Hepatocyte (in vitro differentiated cells): ENCODE measurements around the gene TAL1. TPM values are rescaled to one million over a fixed set of nuclear protein-coding genes. Genes with fewer than 3 reads are reported as not detected.

Source experiments
- DNase-seq: peaks from one replicate; pipeline ENCODE4 v3.0.0-alpha.2; 2016; ENCODE audit warnings: low spot score
- H2AFZ ChIP-seq: fragments of 200-600 bp; sonication (generic); 2 replicates; pipeline ENCODE4 v1.6.0; 2016; ENCODE audit warnings: antibody characterized with exemption, mild to moderate bottlenecking
- H3K27ac ChIP-seq: fragments of 200-600 bp; sonication (generic); 2 replicates; pipeline ENCODE4 v1.5.1; 2016; ENCODE audit warnings: mild to moderate bottlenecking
- H3K27me3 ChIP-seq: fragments of 200-600 bp; sonication (generic); 2 replicates; pipeline ENCODE4 v1.6.1; 2016
- H3K36me3 ChIP-seq: fragments of 200-600 bp; sonication (generic); replicated peaks from 2 replicates; pipeline ENCODE4 v1.5.1; 2016; ENCODE audit warnings: low read depth; ENCODE audit not compliant: insufficient read depth
- H3K4me1 ChIP-seq: fragments of 200-600 bp; sonication (generic); 2 replicates; pipeline ENCODE4 v1.5.1; 2016; ENCODE audit warnings: mild to moderate bottlenecking, moderate library complexity; ENCODE audit not compliant: insufficient read depth
- H3K4me2 ChIP-seq: fragments of 200-600 bp; sonication (generic); 2 replicates; pipeline ENCODE4 v1.6.0; 2016
- H3K4me3 ChIP-seq: fragments of 200-600 bp; sonication (generic); 2 replicates; pipeline ENCODE4 v1.5.1; 2016; ENCODE audit warnings: mild to moderate bottlenecking
- H3K79me2 ChIP-seq: fragments of 200-600 bp; sonication (generic); 2 replicates; pipeline ENCODE4 v1.6.0; 2017; ENCODE audit warnings: mild to moderate bottlenecking
- H3K9me2 ChIP-seq: fragments of 200-600 bp; sonication (generic); replicated peaks from 2 replicates; pipeline ENCODE4 v1.6.0; 2017; ENCODE audit warnings: mild to moderate bottlenecking; ENCODE audit not compliant: insufficient read depth
- H3K9me3 ChIP-seq: fragments of 200-600 bp; sonication (generic); 2 replicates; pipeline ENCODE4 v1.5.1; 2016; ENCODE audit warnings: low read depth, mild to moderate bottlenecking
- H4K20me1 ChIP-seq: fragments of 200-600 bp; sonication (generic); 2 replicates; pipeline ENCODE4 v1.6.0; 2016; ENCODE audit warnings: mild to moderate bottlenecking; ENCODE audit not compliant: insufficient read depth, poor library complexity, severe bottlenecking
- EZH2 ChIP-seq: fragments of 200-600 bp; sonication (generic); IDR thresholded peaks from 2 replicates; pipeline ENCODE4 v1.6.1; 2016; ENCODE audit warnings: antibody characterized with exemption, mild to moderate bottlenecking, borderline replicate concordance
- EZH2phosphoT487 ChIP-seq: fragments of 200-600 bp; sonication (generic); IDR thresholded peaks from one replicate; pipeline ENCODE4 v1.6.1; 2018; ENCODE audit warnings: antibody characterized with exemption, mild to moderate bottlenecking, low read depth, moderate library complexity; ENCODE audit not compliant: unreplicated experiment, severe bottlenecking
- WGBS: methylation state at CpG from one replicate; pipeline ENCODE4 v1.1.6; 2016; ENCODE audit warnings: low lambda C conversion rate; ENCODE audit errors: missing lambda C conversion rate; 5-methylcytosine and 5-hydroxymethylcytosine counted together
- polyA plus RNA-seq: library from polyadenylated mRNA; unstranded; fragments of >200 nt; fragmentation: Nextera tagmentation; extraction: Ambion mirVana; gene quantifications from 2 replicates; pipeline ENCODE4 v1.2.1, GENCODE V29; 2016
- total RNA-seq: library from RNA; depleted of rRNA; stranded (reverse); fragments of >200 nt; gene quantifications from 2 replicates; pipeline ENCODE4 v1.2.3, GENCODE V29; 2014
- TF ChIP-seq, protein P1 (sequence below): fragments of 200-600 bp; sonication (generic); IDR thresholded peaks from 2 replicates; pipeline ENCODE4 v1.5.1; 2016; ENCODE audit warnings: antibody characterized with exemption, mild to moderate bottlenecking; ENCODE audit not compliant: poor library complexity

TAL1 gene
- total and polyA plus RNA-seq, 2 experiments from 2014 or later: 0.13 TPM; not detected in 1

DNA sequence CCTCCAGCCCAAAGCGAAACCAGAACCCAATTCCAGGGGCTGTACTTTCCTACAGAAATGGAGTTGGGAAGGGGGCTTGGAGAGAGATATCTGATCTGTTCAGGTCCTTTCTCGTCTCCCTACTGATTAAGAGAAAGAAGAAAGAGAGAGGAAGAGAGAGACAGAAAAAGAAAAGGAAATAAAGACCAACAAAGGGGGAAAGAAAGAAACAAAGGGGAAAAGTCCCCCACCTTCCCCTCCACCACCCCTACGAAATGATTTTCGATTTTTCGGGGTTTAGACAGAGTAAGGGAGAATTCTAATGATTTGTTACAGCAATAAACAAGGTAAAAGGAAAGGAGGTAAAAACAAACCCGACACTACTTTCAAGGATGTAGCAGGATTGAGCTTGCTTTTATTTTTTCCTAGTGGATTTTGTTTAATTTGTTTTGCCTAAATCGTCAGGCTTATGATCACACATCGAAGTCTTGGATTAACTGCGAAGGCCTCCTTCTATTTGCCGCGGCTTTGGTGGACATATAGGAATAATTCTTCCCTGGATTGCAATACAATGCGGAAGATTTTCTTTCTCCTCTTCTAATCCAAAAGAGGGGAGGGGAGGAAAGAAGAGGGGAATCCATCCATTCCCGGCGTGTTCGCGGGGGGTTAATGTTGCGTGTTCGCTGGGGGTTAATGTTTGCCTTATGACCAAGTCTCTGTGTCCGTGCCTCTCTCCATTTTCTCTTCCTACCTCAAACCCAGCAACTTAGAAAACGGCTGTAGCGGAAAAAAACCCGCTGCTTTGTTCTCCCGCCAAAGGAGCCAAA, 1.9 kb downstream of the TAL1 start:
- no peak for DNase-seq
- no peak overlapping the region for H3K27ac ChIP-seq
- TF ChIP-seq, protein P1, sequence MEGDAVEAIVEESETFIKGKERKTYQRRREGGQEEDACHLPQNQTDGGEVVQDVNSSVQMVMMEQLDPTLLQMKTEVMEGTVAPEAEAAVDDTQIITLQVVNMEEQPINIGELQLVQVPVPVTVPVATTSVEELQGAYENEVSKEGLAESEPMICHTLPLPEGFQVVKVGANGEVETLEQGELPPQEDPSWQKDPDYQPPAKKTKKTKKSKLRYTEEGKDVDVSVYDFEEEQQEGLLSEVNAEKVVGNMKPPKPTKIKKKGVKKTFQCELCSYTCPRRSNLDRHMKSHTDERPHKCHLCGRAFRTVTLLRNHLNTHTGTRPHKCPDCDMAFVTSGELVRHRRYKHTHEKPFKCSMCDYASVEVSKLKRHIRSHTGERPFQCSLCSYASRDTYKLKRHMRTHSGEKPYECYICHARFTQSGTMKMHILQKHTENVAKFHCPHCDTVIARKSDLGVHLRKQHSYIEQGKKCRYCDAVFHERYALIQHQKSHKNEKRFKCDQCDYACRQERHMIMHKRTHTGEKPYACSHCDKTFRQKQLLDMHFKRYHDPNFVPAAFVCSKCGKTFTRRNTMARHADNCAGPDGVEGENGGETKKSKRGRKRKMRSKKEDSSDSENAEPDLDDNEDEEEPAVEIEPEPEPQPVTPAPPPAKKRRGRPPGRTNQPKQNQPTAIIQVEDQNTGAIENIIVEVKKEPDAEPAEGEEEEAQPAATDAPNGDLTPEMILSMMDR: no peak
- TF ChIP-seq EZH2 (peak; percentile 98), EZH2phosphoT487 (peak; percentile 90)
- no peak overlapping the region for H3K4me3 ChIP-seq
- H3K9me3 ChIP-seq: no peaks in the 10 kb centered on the region
- H3K9me2 ChIP-seq: no peaks in the 10 kb centered on the region
- peaks cover 14% of the 10 kb centered on the region for H3K4me1 ChIP-seq
- no peaks in the 10 kb centered on the region for H4K20me1 ChIP-seq
- no peaks in the 10 kb centered on the region for H3K79me2 ChIP-seq
- H3K4me2 ChIP-seq: peak overlapping the region; percentile 29
- H2AFZ ChIP-seq: peak overlapping the region; percentile 1
- WGBS: 6% methylated on average over 23 of the region's 23 CpGs
- peaks cover 97% of the 10 kb centered on the region for H3K27me3 ChIP-seq
- H3K36me3 ChIP-seq: no peaks in the 10 kb centered on the region

DNA sequence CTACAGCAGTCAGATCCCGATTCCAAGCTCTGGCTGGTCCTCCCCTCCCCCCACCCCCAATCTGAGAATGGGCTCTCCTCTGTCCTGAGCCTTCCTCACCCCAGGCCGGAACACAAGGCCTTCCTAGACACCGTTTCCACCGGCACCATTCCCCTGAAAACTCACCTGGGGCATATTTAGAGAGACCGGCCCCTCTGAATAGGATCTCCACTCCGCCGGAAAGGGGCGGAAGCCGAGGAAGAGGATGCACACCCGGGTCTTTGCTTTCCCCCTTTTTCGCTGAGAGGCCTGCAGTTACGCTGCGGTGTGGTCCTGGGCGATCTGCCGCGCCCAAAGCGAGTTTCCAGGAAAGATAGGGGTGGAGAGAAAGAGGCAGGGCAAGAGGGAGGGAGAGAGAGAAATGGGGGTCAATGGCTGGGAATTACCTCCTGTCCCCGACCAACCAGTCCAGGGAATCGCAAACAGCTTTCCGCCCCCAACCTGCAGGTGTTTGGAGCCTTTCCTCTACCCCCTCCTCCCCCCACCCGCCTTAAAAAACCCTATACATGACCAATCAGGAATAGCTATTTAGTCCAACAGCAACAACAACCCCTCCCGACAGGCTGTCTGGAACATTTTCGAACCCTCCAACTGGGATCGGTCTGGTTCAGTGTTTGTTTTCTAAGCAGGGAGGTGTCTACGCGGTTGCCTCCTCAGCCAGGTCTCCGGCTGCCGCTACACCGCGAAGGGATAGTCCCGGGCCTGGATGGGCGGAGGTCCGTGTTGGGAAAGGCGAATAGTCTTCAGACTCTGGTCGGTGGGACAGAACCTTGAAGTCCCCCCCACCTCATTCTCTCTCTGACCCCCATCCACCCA, 2.8 kb downstream of the TAL1 start:
- TF ChIP-seq EZH2 (no peak), EZH2phosphoT487 (no peak)
- TF ChIP-seq, protein P1: no peak
- no peaks in the 10 kb centered on the region for H3K9me2 ChIP-seq
- H4K20me1 ChIP-seq: no peaks in the 10 kb centered on the region
- peak overlapping the region; percentile 29 for H3K4me2 ChIP-seq
- peak overlapping the region; percentile 1 for H2AFZ ChIP-seq
- H3K9me3 ChIP-seq: no peaks in the 10 kb centered on the region
- peaks cover 97% of the 10 kb centered on the region for H3K27me3 ChIP-seq
- H3K79me2 ChIP-seq: no peaks in the 10 kb centered on the region
- no peak overlapping the region for H3K4me3 ChIP-seq
- no peaks in the 10 kb centered on the region for H3K36me3 ChIP-seq
- H3K27ac ChIP-seq: no peak overlapping the region
- peaks cover 16% of the 10 kb centered on the region for H3K4me1 ChIP-seq
- WGBS: 10% methylated on average over 35 of the region's 35 CpGs
- DNase-seq: no peak

DNA sequence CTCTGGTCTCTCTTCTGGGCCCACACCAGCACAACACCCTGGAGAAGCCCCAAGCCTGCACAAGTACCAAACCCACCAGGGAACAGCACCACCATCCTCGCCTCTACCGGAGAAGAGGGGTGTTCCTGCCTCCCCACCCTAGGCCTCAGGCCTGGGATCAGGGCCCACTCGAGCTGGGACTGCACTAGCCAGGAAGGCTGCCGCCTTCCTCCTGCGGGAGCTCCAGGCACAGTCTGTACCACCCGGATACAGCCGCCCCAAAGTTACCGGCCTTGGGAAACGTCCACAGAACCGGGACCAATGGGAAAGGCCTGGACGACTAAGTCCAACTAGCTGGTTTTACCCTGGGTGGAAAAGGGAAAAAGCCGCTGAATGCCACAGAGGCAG, 3.4 kb downstream of the TAL1 start:
- H3K4me2 ChIP-seq: no peak overlapping the region
- peaks cover 16% of the 10 kb centered on the region for H3K4me1 ChIP-seq
- TF ChIP-seq EZH2 (no peak), EZH2phosphoT487 (no peak)
- TF ChIP-seq, protein P1: no peak
- H3K9me2 ChIP-seq: no peaks in the 10 kb centered on the region
- peaks cover 97% of the 10 kb centered on the region for H3K27me3 ChIP-seq
- no peak overlapping the region for H3K27ac ChIP-seq
- H4K20me1 ChIP-seq: no peaks in the 10 kb centered on the region
- H3K79me2 ChIP-seq: no peaks in the 10 kb centered on the region
- H3K4me3 ChIP-seq: no peak overlapping the region
- no peaks in the 10 kb centered on the region for H3K9me3 ChIP-seq
- no peaks in the 10 kb centered on the region for H3K36me3 ChIP-seq
- WGBS: 33% methylated on average over 12 of the region's 12 CpGs
- no peak for DNase-seq
- no peak overlapping the region for H2AFZ ChIP-seq
